Measurements from ENCODE around the gene BPIFA2.
"Not testable (repeated sequence)": the region's sequence is repeated elsewhere in the genome, so short reads cannot be mapped to it uniquely, and the experiment has no call there.

Gene BPIFA2

DNA sequence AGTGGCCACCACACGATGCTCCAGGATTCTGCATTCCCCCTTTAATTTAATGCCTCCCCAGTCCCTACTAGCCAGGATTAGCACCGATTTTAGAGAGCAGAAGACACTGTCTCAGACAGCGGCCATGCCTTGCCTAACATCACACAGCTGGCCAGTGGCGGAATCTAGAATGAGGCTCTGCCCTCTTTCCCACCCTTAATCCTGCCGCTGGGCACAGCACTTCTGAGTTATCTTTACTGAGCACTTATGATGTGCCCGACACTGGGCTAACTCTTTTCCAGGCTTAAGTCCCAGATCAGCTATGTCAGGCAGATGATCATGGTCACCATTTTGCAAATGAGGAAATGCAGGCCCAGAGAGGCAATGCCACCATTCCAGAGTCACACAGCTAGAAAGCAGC, 5.6 kb upstream of the BPIFA2 start:
- no peak for DNase-seq

DNA sequence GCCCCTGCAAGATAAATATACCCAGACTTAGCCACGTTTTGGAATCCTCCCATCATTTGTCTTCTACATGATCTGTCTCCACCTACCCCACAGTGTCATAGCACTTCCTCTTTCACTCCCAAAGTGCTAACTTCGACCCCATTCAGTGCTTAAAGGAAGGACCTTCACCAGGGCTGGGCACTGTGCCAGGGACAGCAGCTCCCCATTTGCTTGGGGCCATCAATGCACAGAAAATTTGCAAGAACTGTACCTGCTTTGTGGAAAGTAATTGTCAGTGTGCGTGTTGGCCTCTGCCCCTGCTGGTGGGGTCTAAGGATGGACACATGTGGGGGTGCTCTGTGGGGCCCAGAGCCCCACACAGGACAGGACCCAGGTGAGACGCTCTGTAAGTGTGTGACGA, 5.2 kb upstream of the BPIFA2 start:
- DNase-seq = no peak

DNA sequence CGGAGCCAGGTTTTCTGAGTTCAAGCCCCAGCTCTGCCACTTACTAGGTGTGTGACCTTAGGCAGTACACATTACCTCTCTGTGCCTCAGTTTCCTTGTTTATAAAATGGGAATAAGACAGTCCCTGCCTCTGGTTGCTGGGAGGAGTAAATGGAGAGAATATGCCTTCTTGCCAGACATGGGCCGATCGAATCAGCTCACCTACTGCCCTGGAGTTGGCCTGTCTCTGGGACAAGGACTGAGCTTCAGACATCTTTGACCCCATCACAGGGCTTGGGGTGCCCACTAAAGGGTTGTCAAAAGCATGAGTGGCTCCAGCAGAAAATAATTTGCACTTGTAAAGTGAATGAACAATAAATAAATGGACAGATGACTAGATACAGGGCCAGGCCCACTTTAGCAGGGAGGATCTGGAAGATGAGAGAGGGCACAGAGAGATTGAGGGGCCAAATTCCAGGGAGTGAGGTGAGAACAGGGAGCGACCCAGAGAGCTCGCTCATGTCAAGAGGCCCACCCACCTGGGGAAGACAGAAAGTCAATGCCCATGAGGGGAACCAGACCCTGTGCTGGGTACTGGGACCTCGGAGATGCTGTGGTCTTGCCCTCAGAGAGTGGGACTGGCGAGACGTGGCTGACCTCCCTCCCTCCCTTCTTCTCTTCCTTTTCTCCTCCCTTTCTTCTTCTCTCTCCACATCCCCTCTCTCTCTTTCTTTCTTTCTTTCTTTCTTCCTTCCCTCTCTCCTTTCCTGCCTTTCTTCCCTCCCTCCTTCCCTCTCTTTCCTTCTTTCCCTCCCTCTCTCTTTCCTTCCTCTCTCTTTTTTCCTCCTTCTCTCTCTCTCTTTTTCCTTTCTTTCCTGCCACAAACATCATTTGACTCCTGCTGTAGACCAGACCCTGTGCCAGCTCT, 3.9 kb upstream of the BPIFA2 start:
- no peak for DNase-seq

DNA sequence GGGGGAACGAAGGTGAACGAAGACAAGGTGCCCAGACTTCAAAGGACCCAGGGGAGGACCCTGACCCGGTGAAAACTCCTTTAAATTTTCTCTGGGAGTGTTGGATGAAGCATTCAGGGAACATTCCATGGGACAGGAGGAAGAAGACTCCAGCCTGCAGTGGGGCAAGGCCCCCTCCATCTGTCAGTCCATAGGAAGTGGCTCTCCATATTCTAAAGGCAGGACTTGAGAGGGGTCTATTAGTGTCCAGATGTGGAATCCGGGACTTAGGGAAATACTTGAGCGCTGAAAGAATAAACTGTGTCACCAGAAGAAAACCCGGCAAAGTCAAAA, 3.2 kb upstream of the BPIFA2 start:
- no peak for DNase-seq

DNA sequence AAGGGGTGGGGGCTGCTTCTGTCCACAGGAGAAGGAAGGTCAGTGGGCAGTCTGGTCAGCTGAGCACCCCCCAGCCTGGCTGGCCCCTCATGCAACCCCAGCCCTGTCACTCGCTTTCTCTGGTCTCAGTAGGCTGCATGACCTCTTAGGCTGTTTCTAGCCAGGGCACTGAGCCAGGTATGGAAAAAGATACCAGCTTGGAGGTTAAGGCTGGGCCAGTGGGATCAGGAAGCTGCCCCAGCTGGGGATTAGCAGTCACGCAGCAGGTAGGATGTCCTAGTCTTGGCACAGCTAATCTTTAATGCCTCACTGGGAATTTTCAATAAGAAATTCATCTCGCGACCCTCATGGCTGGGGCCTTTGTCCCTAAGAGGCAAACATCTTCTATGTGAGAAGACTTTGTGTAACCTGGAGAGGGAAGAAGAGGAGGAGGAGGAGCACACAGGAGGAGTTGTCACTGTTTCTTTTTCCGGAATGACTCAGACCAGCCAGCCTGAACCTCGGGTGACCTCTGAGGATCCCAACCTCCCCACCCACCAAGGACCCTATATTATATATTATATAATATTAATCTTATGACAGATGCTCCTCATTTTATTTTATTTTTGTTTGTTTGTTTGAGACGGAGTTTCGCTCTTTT, 2.4 kb upstream of the BPIFA2 start:
- no peak for DNase-seq

DNA sequence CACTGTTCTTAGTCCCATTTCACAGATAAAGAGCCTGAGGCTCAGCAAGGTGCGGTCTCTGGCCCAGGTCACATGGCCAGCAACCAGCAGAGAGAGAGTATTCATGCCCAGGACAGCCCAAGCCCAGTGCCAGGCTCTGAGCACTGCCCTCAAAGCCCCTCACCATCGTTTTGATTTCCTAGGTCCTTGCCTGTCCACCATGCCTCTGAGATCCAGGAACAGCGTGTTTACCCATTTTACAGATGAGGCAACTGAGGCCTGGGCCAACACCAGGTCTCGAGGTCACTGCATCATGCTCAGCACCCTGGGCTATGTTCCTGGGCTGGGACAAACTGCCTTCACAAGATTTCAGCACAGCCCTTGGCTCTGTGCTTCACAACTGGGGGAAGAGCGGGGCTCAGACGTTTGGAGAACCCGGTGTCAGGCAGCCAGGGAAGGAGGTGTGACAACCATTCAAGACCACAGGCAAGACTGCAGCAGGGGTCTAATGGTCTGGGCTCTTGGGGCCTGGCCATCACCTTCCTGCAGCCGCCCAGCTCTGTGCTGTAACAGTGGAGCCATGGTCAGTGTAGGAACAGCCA, 1.3 kb upstream of the BPIFA2 start:
- DNase-seq = no peak

DNA sequence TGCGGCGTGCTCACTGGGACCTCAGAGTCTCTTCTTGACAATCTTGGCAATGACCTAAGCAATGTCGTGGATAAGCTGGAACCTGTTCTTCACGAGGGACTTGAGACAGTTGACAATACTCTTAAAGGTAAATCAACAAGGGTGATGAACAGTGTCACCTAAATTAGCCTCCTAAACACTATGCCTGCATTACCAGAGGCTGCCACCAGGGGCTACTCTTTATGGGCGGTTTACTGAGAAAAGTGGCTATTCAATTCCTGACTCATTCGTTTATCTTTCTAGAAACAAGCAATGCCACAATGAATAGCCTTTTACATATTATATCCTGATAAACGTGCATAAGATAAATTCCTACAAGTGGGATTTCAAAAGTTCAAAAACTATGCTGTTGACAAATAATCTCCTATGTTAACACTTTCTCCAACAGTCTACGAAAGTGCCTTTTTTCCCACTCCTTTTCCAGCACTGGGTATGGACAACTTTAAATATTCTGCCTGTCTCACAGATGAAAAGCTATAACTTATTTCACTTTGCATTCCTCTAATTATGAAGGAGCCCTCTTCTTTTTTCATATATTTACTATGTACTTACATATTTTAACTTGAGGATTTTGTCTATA, 1.3 kb downstream of the BPIFA2 start:
- DNase-seq = no peak

DNA sequence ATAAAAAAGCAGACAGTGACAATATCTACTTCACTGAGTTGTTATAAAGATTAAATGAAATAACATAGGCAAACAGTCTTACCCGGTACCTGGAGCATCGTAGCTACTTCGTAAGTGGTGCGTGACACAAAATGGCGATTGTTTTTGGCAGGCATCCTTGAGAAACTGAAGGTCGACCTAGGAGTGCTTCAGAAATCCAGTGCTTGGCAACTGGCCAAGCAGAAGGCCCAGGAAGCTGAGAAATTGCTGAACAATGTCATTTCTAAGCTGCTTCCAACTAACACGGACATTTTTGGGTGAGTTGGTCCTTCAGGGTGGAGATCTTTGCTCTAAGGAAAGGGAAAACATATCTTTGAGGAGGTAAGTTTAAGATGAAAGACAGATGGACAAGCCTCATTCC, 4.8 kb downstream of the BPIFA2 start:
- no peak for DNase-seq

DNA sequence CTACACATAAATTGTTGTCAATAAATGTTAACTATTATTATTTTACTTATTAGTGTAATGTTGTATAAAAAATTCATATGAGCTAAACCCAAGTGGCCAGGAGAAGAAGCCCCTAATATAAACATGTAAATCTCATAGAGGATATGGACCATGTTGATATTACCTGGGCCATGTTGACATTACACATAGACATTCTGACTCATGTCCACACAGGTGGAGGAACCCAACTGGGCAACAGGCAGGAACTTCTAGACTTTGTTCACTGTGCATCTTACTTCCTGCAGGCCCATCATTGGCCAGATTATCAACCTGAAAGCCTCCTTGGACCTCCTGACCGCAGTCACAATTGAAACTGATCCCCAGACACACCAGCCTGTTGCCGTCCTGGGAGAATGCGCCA, 7.2 kb downstream of the BPIFA2 start:
- DNase-seq = no peak

DNA sequence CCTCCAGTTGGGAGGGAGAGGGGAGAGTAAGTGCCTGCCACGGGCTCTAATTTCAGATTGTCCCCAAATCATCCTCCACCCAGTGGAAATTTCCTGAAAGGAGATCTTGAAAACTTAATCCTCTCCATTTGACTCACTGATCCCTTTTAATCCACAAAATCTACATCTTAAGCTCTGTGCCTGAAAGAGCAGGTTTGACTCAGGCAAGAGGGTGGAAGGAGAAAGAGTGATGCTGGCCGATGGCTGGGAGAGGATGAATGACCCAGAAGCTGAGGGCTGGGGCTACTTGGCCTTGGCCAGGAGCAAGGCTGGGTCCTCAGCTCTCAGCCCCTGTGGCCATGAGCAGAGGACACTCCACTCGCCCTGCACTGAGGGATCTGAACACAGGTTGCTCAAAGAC, 8.1 kb downstream of the BPIFA2 start:
- no peak for DNase-seq

DNA sequence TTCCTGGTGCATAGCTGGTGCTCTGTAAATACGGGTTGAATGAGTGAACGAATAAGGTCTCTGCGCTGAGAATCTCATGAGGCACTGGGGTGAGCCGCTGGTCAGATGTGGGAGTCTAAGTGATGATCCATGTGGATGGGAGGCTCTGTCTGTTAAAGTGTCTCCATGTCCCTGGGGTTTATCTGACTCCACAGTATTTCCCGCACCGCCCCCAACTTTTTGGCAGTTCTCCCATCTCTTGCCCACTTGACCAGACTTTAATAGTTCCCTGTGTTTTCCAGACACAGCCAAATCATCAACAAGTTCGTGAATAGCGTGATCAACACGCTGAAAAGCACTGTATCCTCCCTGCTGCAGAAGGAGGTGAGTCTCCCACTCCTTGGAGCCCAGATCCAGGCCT, 9.9 kb downstream of the BPIFA2 start:
- no peak for DNase-seq

DNA sequence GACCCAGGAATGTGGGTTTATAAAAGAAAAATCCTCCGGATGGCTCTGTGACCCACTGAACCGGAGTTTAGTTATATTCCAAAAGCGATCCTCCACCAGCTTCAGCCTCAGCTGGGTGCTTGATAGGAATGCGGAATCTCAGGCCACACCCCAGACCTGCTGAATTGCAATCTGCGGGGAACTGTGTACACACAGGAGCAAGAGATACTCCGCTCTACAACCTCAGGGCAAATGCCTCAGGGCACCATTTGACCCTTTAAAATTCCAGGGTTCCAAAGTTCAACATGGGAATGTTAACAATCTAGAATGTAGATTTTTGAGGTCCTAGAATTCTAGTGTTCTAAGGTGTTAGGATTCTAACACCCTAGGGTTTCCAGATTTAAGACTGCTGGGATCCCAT, 10.8 kb downstream of the BPIFA2 start:
- no peak for DNase-seq

DNA sequence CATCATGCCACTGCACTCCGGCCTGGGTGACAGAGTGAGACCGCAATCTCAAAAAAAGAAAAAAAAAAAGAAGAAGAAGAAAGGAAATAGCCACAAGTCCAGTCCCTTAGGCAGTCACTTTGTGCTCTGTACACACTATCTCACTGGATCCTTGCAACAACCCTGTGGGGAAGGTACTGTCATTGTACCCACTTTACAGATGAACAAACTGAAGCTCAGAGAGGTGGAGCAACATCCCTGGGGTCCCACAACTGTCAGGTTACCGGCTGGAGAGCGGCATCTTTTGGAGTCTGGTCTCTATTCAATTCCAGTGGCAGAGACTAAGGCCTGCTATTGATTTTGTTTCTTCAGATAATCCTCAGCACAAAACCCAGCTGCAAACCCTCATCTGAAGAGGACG, 12.2 kb downstream of the BPIFA2 start:
- no peak for DNase-seq

DNA sequence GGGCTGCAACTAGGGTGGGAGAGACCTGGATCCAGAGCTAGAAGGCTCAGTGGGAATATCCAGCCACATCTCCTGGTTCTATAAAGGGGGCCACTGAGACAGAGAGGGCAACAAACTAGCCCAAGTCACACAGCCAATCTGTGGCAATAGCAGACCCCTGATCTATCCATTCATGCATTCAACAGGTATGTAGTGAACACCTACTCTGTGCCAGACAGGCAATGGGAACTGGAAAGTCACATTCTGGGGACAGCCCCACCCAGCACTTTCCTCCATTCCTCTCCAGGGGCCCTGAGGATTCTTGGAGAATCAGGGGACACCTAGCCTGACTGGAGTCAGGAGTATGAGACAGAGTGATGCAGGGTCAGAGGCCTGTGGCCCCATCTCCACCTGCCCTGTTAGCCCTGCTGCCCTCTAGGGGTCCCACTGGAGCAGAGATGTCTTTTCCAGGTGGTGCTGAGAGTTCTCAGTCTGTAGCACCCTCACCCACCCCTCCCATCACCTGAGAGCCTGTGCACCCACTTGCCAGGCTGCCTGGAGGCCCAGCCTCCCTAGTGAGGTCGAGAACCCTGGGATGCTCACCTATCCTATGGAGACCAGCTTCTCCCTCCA, 13.6 kb downstream of the BPIFA2 start:
- DNase-seq = no peak

DNA sequence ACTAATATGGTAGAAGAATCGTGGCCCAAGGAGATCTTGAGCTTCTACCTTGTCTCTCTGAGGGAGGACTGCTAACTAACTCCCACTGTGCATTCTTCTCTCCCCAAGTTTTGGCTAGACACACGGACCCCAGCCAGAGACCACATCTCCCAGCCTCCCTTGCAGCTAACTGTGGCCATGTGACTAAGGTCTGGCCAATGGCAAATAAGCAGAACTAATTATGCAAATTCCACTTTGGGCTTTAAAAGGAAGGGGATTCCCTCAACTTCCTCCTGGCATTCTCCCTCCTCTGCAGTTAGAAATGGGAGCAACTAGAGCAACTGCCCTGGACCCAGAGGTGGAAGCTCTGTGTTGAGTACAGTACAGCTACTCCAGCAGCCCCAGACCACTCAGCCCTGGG, 15.4 kb downstream of the BPIFA2 start:
- no peak for DNase-seq

DNA sequence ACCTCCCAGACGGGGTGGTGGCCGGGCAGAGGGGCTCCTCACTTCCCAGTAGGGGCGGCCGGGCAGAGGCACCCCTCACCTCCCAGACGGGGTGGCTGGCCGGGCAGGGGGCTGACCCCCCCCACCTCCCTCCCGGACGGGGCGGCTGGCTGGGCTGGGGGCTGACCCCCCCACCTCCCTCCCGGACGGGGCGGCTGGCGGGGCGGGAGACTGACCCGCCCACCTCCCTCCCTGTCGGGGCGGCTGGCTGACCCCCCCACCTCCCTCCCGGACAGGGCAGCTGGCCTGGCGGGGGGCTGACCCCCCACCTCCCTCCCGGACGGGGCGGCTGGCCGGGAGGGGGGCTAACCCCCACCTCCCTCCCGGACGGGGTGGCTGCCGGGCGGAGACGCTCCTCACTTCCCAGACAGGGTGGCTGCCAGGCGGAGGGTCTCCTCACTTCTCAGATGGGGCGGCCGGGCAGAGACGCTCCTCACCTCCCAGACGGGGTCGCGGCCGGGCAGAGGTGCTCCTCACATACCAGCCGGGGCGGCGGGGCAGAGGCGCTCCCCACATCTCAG, 17.2 kb downstream of the BPIFA2 start:
- not testable (repeated sequence) for DNase-seq

DNA sequence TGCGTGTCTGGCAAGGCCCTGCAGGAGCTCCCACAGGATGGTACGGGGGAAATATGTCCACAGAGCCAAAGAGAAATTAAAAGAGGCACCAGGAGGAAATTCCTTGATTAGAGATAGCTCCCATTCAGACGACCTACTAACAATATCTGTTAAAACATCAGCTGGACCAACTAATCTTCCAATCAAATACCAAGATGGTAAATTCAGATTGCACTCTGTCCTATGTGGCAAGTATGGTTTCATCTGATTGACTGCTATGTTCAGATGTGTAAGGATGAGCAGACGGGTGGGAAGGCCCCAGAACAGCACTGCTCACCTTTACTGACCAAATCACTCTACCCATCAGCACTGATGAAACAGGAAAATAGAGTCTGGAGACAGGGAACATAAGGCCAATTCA, 19.5 kb downstream of the BPIFA2 start:
- DNase-seq = no peak

DNA sequence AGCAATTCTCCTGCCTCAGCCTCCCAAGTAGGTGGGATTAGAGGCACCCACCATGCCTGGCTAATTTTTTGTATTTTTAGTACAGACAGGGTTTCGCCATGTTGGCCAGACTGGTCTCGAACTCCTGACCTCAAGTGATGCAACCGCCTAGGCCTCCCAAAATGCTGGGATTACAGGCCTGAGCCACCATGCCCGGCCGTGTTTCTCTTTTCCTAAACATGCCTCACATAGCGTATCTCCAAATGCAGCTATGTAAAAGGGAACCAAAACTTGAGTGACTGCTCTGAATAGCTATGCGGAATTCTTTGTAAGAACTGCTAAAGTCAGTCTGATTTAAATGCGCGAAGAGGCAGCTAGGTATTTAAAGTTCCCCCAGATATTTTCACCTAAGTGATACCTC, 20.5 kb downstream of the BPIFA2 start:
- DNase-seq = no peak

DNA sequence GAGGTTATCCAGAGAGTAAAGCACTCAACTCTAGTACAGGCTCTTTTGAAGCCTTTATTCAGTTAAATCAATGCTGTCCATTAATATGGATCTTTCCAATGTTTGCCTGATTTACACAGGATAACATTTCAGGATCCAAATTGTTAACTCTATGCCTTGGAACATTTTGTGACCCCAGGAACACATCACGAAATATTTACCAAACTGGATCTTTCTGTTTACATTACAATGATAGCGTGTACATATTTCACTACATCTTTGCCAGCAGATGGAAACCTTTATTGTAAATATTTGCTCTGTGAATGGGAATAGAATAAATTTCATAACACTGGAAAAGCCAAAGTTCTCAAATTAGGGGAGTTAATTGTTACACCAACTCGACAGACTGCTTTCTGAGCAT, 23.5 kb downstream of the BPIFA2 start:
- DNase-seq = no peak

DNA sequence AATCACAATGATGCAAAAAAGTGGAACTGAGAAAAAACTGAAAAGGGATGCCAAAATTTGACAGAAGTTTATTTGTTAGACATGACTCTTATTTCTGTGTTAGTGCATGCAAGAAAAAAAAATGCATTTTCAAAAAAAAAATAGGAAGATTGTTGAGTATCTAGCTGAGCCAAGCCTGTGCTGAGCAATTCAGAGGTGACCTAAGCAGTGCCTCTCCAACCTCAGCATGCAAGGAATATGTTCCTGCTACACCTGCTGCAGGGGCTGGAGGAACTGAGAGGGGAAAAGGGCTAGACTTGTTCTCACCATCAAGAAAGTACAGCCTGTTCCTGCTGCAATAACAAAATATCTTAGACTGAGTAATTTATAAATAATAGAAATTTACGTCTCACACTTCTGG, 24.0 kb downstream of the BPIFA2 start:
- no peak for DNase-seq

DNA sequence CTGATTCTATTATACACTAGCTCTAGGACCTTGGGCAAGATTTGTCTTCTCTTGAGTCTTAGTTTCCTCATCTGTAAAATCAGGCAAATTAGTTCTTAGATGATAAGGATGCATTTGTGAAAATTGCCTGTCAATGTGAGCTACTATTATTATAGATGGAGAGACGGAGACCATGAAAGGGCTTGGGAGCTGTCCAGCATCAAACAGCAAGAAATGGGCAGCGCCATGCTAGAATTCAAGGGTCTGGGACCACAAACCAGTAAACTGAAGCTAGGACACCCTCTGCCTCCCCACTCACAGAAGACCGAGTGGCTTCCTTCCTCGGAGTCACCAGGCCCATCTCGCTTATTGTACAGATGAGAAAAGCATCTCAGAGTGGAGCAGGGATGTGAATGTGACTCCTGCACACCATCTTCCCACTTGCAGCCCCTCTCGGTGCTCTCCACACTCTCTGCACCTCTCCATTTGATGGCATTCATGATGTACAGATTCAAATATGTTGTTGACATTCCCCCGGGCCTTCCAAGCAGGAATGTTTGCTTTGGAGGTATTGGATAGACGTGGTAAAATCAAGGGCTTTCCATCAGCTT, 25.0 kb downstream of the BPIFA2 start:
- DNase-seq = no peak

DNA sequence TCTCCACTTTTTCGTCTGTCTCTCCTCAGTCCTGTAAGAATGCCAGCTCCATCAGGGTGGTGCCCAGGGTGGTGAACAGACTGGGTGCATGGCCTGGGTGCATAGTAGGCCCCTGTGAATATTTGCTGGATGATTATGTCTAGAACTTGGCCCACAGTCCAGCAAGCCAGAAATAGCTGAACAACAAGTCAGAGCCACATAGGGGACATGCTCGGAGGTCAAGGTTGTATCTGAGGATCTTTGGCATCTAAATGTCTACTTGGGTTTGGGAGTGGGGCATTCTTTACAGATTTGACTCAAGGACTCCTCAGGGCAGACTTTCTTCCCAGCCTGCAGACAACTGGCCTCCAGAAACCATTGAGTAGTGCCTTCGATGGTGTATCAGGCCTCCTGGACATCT, 31.1 kb downstream of the BPIFA2 start:
- DNase-seq = no peak

DNA sequence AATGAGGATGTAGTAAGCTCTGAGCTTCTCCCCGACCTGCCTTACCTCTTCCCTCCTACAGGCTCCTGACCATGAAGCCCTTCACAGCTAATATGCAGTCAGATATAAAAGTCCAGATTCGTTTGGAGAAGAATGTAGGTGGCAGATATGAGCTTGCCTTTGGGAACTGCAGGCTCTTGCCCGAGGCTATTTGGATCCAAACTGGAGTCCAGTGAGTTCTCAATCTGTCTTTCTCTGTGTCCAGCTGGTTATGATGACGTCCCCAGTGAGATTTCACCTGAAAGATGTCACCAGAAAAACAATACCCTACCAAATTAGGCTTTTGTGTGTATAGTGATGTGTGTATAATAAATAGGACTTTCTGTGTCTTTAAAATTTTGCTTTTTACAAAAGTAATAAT, 34.5 kb downstream of the BPIFA2 start:
- DNase-seq = no peak

Measured in GOT3 (cell line).